ENCODE results near the gene ZNF576.
"Not testable (repeated sequence)": the region's sequence is repeated elsewhere in the genome, so short reads cannot be mapped to it uniquely, and the experiment has no call there.

Gene ZNF576

DNA sequence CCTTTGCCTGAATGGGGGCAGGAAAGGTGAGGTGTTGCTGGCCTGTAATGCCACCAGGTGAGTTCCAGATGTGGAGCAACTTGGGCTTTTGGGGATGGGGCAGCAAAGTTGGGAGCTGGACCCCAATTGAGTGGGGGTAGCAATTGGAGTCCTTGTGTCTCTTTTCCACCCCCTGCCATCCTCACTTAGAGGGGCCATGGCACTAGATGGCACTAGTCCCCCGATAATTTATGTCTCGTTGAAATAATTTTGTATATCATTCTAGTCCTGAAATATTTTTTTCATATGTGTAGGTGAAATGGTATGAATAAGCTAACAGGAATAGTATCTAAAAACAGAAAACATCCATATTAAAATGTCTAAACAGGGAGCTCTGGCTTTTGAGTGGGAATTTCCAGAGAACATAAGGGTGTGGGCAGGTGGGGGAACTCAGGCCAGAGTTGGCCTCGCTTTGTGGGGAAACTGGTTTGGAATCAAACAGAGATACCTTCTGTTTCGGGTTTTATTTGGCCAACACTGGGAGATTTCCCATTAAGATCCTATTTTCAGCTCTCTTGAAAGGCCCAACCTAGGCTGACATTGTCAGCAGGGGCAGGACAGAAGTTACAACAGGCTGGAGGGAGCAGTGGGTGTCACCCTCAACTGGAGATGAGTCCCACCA, 3.4 kb downstream of the ZNF576 start:
- in situ Hi-C loops (cut with MboI; ENCODE audit: low sequenced_read_pairs) = no loop called here

GRCh38 chr19:43600326-43600725, 3.9 kb downstream of the ZNF576 start:
- in situ Hi-C loops (cut with MboI; ENCODE audit: low sequenced_read_pairs) = not testable (repeated sequence)

- in situ Hi-C loops (cut with MboI; ENCODE audit: low sequenced_read_pairs) = no loop called here
These were observed 9.6 kb downstream of the ZNF576 start for GRCh38 chr19:43605875-43606568.

GRCh38 chr19:43606569-43607229, 10.3 kb downstream of the ZNF576 start:
- in situ Hi-C loops (cut with MboI; ENCODE audit: low sequenced_read_pairs) = no loop called here

DNA sequence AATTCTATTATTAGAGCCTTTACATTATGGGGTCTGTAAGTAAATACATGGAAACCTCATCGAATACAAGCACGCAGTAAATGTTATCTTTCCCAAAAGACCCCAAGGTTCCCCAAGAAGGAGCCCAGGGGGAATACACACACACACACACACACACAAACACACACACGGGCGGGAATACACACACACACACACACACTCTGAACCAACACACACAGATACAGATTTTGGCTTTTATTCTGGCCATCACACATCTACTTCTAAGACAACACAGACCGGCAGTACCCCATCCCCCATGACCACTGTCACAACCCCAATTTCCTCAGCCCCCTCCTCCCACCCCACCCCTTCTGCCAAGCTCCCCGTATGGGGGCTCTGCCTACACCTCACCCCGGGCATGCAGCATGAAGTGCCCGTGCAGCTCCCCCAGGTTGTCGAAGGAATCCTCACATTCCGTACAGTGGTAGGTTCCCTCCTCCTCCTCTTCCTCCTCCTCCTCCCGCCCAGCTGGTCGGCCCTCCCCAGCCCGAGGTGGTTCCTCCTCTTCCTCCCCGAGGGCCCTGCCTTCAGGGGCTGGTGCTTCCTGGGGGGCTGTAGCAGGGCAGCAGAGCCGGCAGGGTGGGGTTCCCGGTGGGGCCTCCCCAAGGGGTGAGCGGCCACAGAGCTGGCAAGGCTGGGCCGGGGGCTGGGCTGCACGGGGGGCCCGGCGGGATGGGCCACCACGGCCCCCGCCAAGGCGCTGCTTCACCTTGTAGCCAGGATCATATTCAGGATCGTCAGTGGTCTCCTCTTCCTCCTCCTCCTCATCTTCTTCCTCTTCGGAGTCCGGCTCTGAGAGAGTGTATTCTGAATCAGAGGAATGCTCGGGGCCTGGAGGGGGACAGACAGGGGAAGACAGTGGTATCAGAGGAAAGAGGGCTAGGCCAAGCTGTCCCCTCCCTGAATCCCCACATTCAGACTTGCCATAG, 11.1 kb downstream of the ZNF576 start:
- in situ Hi-C loops (cut with MboI; ENCODE audit: low sequenced_read_pairs) = no loop called here

- in situ Hi-C loops (cut with MboI; ENCODE audit: low sequenced_read_pairs) = no loop called here
These were observed 13.5 kb downstream of the ZNF576 start for GRCh38 chr19:43609872-43610271.

- in situ Hi-C loops (cut with MboI; ENCODE audit: low sequenced_read_pairs) = no loop called here
These were observed 14.1 kb downstream of the ZNF576 start for GRCh38 chr19:43610493-43610892.

DNA sequence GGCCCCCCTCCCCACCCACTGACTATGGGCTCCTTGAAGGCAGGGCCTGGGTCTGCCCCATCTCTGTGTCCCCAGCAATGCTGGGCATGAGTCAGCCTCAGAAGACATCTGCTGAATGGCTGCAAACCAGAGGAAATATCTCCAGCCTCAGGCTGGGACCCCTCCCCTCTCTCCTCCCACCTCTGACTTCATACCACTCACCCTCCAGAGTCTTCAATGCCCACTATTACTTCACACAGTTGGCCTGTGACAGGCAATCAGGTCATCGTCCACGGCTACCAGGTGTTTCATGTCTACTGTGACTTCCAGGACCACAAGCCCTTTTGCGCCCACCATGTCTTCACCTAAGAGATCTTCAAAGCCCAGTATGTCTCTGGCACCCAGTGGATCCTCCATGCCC, 15.4 kb downstream of the ZNF576 start, which contains the start of gene SRRM5:
Gene SRRM5 (plus strand): TSS at position 301 of the 400 bp plus-strand sequence. CDS start 34 bp downstream, at position 335.
- in situ Hi-C loops (cut with MboI; ENCODE audit: low sequenced_read_pairs) = no loop called here

GRCh38 chr19:43612374-43612773, 16.0 kb downstream of the ZNF576 start:
- in situ Hi-C loops (cut with MboI; ENCODE audit: low sequenced_read_pairs) = no loop called here

GRCh38 chr19:43616306-43616705, 19.9 kb downstream of the ZNF576 start:
- in situ Hi-C loops (cut with MboI; ENCODE audit: low sequenced_read_pairs) = no loop called here

DNA sequence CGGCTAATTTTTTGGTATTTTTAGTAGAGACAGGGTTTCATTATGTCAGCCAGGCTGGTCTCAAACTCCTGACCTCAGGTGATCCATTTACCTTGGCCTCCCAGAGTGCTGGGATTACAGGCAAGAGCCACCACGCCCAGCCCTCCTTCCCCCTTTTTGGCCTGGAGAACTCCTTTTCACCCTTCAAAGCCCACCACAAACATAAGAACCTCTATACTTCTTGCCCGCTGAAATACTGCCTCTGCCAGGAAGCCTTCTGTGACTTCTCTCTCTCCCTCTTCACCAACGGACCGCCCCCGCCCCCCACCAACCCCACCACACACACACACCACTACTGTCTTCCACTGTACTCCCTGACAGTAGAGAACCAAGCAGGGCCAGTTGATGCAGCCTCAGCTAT, 20.6 kb downstream of the ZNF576 start:
- in situ Hi-C loops (cut with MboI; ENCODE audit: low sequenced_read_pairs) = no loop called here

- in situ Hi-C loops (cut with MboI; ENCODE audit: low sequenced_read_pairs) = no loop called here
These were observed 22.5 kb downstream of the ZNF576 start for GRCh38 chr19:43618921-43619261.

GRCh38 chr19:43619262-43620060, 23.1 kb downstream of the ZNF576 start, which contains the start of gene ZNF428:
ZNF428 (minus strand) TSS chr19:43619629; CDS start chr19:43614304, 5,325 bp downstream.
- in situ Hi-C loops (cut with MboI; ENCODE audit: low sequenced_read_pairs) = no loop called here

DNA sequence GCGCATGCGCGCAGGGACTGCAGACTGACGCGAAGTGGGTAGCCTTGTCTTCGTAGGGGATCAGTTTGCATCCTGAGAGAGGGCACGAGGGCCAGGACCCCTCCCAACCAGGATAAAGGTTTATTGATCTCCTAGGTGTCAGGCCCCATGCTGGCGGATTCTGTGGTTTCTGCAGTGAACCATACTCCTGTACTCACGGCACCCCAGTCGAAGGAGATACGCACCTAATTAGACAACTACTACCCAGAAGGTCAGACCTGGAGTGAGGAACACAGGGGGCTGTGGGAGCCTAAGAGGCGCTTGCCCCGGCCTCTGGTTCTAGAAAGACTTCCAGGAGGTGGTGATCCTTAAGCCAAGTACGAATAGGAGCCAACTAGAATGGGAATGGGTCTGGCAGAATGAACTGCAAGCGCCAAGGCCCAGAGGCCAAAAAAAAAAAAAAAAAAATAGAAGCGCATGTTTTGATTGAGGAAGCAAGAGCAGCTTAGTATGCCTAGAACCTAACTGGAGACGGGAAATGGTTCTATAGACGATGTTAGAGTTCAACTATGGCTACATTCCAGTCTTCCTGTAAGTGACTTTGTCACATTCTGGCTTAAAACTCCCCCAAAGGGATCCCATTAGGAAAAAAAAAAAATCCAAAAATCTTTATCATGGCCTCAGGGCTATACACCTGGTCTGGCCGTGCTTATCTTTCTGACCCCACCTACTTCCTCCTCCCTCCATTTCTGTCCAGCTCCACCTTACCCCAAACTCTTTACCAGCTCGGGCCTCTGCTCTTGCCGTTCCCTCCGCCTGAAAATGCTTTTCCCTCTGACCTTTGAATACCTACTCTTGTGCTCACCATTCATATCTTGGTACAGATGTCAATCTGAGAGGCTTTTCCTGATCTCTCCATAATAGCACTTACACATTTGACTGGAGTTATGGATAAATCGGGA, 23.9 kb downstream of the ZNF576 start:
- in situ Hi-C loops (cut with MboI; ENCODE audit: low sequenced_read_pairs) = no loop called here

DNA sequence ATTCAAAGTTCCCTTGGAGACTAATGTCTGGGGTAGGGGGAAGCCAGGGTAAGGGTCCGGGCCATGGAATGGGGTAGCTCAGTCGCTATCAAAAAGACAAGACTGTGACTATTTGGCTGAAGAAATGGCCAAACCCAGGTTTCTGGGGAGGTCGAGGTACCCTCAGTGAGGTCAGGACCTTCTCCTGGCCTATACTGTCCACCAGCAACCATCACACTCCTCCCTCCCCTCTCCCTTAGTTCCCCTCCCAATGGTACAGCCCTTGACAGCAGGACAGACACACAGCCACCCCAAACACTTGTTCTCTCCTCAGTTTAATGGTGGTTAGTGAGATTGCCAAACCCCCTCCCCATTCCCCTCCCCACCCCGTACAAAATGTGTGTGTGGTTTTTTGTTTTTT, 25.7 kb downstream of the ZNF576 start:
- in situ Hi-C loops (cut with MboI; ENCODE audit: low sequenced_read_pairs) = no loop called here

GRCh38 chr19:43622956-43623355, 26.6 kb downstream of the ZNF576 start:
- in situ Hi-C loops (cut with MboI; ENCODE audit: low sequenced_read_pairs) = no loop called here

DNA sequence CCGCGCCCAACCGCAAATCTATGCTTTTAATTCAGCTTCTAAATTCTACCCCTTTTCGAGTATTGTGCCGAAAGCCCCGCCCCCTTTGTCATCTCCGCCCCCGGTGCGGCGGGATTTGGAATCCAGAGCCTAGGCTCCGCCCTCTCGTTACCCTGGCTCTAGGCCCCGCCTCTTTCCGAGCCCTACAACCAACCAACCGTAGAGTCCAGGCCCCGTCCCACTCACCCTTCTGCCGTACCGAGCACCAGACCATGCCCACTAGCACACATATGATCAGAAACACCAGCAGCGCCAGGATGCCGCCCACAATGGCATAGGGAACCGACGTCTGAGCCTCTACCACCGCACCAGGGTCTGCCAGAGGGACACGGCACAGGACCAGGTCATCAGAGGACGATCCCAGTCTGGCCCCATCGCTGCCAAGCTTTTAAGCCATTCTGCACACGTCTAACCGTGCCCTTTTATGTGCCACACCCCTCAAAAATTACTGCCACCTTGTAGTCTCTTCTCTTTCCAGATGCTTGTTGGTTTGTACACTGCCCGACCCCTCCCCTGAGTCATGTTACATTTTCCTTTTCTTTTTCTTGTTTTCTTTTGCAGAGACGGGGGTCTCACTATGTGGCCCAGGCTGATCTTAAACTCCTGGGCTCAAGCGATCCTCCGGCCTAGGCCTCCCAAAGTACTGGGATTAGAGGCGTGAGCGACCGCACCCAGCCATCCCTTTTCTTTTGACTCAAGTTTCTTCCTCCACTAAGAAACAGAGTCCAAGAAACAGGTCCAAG, 27.7 kb downstream of the ZNF576 start:
- in situ Hi-C loops (cut with MboI; ENCODE audit: low sequenced_read_pairs) = no loop called here

- in situ Hi-C loops (cut with MboI; ENCODE audit: low sequenced_read_pairs) = no loop called here
These were observed 28.5 kb downstream of the ZNF576 start for GRCh38 chr19:43624933-43625332.

Measured in HL-60/S4 treated with phorbol 12-myristate 13-acetate at 8.2 ng/mL for 4 days and 3 days (cell line).